ENCODE measurements around the gene TMEM38B.
"Not testable (repeated sequence)": the region's sequence is repeated elsewhere in the genome, so short reads cannot be mapped to it uniquely, and the experiment has no call there.

The TMEM38B gene

GRCh38 chr9:105679257-105680022 is 14.9 kb upstream of the TMEM38B start:
- H3K4me3 ChIP-seq (ENCODE audit: low read length) = no peak overlapping the region
- DNase-seq (ENCODE audit: low read depth, low spot score) = no peak

- DNase-seq (ENCODE audit: low read depth, low spot score) = no peak
- no peak overlapping the region for H3K4me3 ChIP-seq (ENCODE audit: low read length)
Observed at GRCh38 chr9:105681313-105681712, 13.0 kb upstream of the TMEM38B start.

GRCh38 chr9:105681724-105682123 is 12.6 kb upstream of the TMEM38B start:
- no peak for DNase-seq (ENCODE audit: low read depth, low spot score)
- H3K4me3 ChIP-seq (ENCODE audit: low read length) = no peak overlapping the region

- no peak for DNase-seq (ENCODE audit: low read depth, low spot score)
- H3K4me3 ChIP-seq (ENCODE audit: low read length) = no peak overlapping the region
Observed at GRCh38 chr9:105683688-105684275, 10.6 kb upstream of the TMEM38B start.

- DNase-seq (ENCODE audit: low read depth, low spot score) = no peak
Observed at GRCh38 chr9:105686936-105687335, 7.4 kb upstream of the TMEM38B start.

GRCh38 chr9:105690742-105691141 is 3.6 kb upstream of the TMEM38B start:
- DNase-seq (ENCODE audit: low read depth, low spot score) = no peak
- no peak overlapping the region for H3K4me3 ChIP-seq (ENCODE audit: low read length)

More at GRCh38 chr9:105686936-105687335, 7.4 kb upstream of the TMEM38B start:
- H3K4me3 ChIP-seq (ENCODE audit: low read length) = no peak overlapping the region

- H3K4me3 ChIP-seq (ENCODE audit: low read length) = peak overlapping the region; percentile 79
- no peak for DNase-seq (ENCODE audit: low read depth, low spot score)
Observed at GRCh38 chr9:105693435-105694189, 729 bp upstream of the TMEM38B start.

- H3K4me3 ChIP-seq (ENCODE audit: low read length) = peak overlapping the region; percentile 79
- peak; percentile 39 for DNase-seq (ENCODE audit: low read depth, low spot score)
Observed at GRCh38 chr9:105694848-105695581, 674 bp downstream of the TMEM38B start.

- no peak overlapping the region for H3K4me3 ChIP-seq (ENCODE audit: low read length)
- no peak for DNase-seq (ENCODE audit: low read depth, low spot score)
Observed at GRCh38 chr9:105696219-105696793, 2.0 kb downstream of the TMEM38B start.

- no peak for DNase-seq (ENCODE audit: low read depth, low spot score)
- H3K4me3 ChIP-seq (ENCODE audit: low read length) = no peak overlapping the region
Observed at GRCh38 chr9:105697871-105698270, 3.5 kb downstream of the TMEM38B start.

GRCh38 chr9:105698348-105698870 is 4.1 kb downstream of the TMEM38B start:
- no peak overlapping the region for H3K4me3 ChIP-seq (ENCODE audit: low read length)
- no peak for DNase-seq (ENCODE audit: low read depth, low spot score)

- DNase-seq (ENCODE audit: low read depth, low spot score) = no peak
- no peak overlapping the region for H3K4me3 ChIP-seq (ENCODE audit: low read length)
Observed at GRCh38 chr9:105700668-105701067, 6.3 kb downstream of the TMEM38B start.

GRCh38 chr9:105701145-105701544 is 6.8 kb downstream of the TMEM38B start:
- no peak for DNase-seq (ENCODE audit: low read depth, low spot score)

GRCh38 chr9:105702207-105702606 is 7.9 kb downstream of the TMEM38B start:
- DNase-seq (ENCODE audit: low read depth, low spot score) = no peak
- H3K4me3 ChIP-seq (ENCODE audit: low read length) = no peak overlapping the region

More at GRCh38 chr9:105701145-105701544, 6.8 kb downstream of the TMEM38B start:
- no peak overlapping the region for H3K4me3 ChIP-seq (ENCODE audit: low read length)

GRCh38 chr9:105703638-105704037 is 9.3 kb downstream of the TMEM38B start:
- not testable (repeated sequence) for DNase-seq (ENCODE audit: low read depth, low spot score); H3K4me3 ChIP-seq (ENCODE audit: low read length)

- no peak overlapping the region for H3K4me3 ChIP-seq (ENCODE audit: low read length)
- DNase-seq (ENCODE audit: low read depth, low spot score) = no peak
Observed at GRCh38 chr9:105706156-105706555, 11.8 kb downstream of the TMEM38B start.

- DNase-seq (ENCODE audit: low read depth, low spot score) = no peak
Observed at GRCh38 chr9:105708405-105708804, 14.1 kb downstream of the TMEM38B start.

GRCh38 chr9:105710638-105711037 is 16.3 kb downstream of the TMEM38B start:
- no peak overlapping the region for H3K4me3 ChIP-seq (ENCODE audit: low read length)
- no peak for DNase-seq (ENCODE audit: low read depth, low spot score)

More at GRCh38 chr9:105708405-105708804, 14.1 kb downstream of the TMEM38B start:
- no peak overlapping the region for H3K4me3 ChIP-seq (ENCODE audit: low read length)

- H3K4me3 ChIP-seq (ENCODE audit: low read length) = no peak overlapping the region
- DNase-seq (ENCODE audit: low read depth, low spot score) = no peak
Observed at GRCh38 chr9:105711867-105712266, 17.5 kb downstream of the TMEM38B start.

Measured in Jurkat, Clone E6-1 (cell line).